OCI-LY7 (cell line): ENCODE results near the gene SMYD4. TPM values are rescaled to one million over a fixed set of nuclear protein-coding genes. Genes with fewer than 3 reads are reported as not detected.

Experiments used
- BruUV-seq: library from RNA; stranded (reverse); fragments of 400-500 nt; replicated peaks from 2 replicates; lab custom pipeline; 2021; lab: Mats Ljungman, UMichigan
- CTCF ChIA-PET: fragments of 300-600 bp; sonication (Branson Sonifier 250); formaldehyde crosslinking; loops from one replicate; lab custom pipeline; 2022; ENCODE audit warnings: antibody characterized with exemption; ENCODE audit not compliant: unreplicated experiment; lab: Charles Lee
- POLR2A ChIA-PET: fragments of 300-600 bp; sonication (Branson Sonifier 250); formaldehyde crosslinking; loops from one replicate; lab custom pipeline; 2022; ENCODE audit warnings: antibody characterized with exemption; lab: Charles Lee
- DNase-seq: peaks from one replicate; pipeline ENCODE4 v3.0.0-alpha.2; 2015; ENCODE audit warnings: low spot score
- H2AFZ ChIP-seq: fragments of 200-600 bp; sonication (generic), shearing (Covaris generic); 2 replicates; pipeline ENCODE4 v1.6.1; 2014; ENCODE audit warnings: mild to moderate bottlenecking, antibody characterized with exemption, low read length, moderate library complexity
- H3K27ac ChIP-seq: fragments of 200-600 bp; sonication (generic); 2 replicates; pipeline ENCODE4 v1.5.1; 2014; ENCODE audit warnings: mixed run types, low read depth, mild to moderate bottlenecking, moderate library complexity, low read length, inconsistent platforms; ENCODE audit not compliant: poor library complexity, severe bottlenecking
- H3K36me3 ChIP-seq: fragments of 200-600 bp; sonication (generic); 2 replicates; pipeline ENCODE4 v1.6.1; 2014; ENCODE audit warnings: mild to moderate bottlenecking, antibody characterized with exemption, low read length, moderate library complexity, mixed read lengths; ENCODE audit not compliant: insufficient read depth
- H3K4me1 ChIP-seq: fragments of 200-600 bp; sonication (generic); 2 replicates; pipeline ENCODE4 v1.5.1; 2014; ENCODE audit warnings: mild to moderate bottlenecking, low read length; ENCODE audit not compliant: insufficient read depth, poor library complexity, severe bottlenecking
- H3K4me2 ChIP-seq: fragments of 200-600 bp; sonication (generic); 2 replicates; pipeline ENCODE4 v1.6.1; 2014; ENCODE audit warnings: mild to moderate bottlenecking, low read length
- H3K4me3 ChIP-seq: fragments of 200-600 bp; sonication (generic); 2 replicates; pipeline ENCODE4 v1.5.1; 2014; ENCODE audit warnings: mild to moderate bottlenecking, low read depth, low read length; ENCODE audit not compliant: poor library complexity, severe bottlenecking
- H3K79me2 ChIP-seq: fragments of 200-600 bp; sonication (generic); 2 replicates; pipeline ENCODE4 v1.6.1; 2016; ENCODE audit warnings: low read depth, mild to moderate bottlenecking, low read length, moderate library complexity, mixed read lengths; ENCODE audit not compliant: insufficient read depth
- H3K9me2 ChIP-seq: fragments of 200-600 bp; sonication (generic); 2 replicates; pipeline ENCODE4 v1.6.1; 2016; ENCODE audit warnings: mild to moderate bottlenecking, low read length, mixed read lengths; ENCODE audit not compliant: insufficient read depth
- H3K9me3 ChIP-seq: fragments of 200-600 bp; sonication (generic); 2 replicates; pipeline ENCODE4 v1.6.1; 2014; ENCODE audit warnings: mild to moderate bottlenecking, mixed run types, low read length, mixed read lengths
- H4K20me1 ChIP-seq: fragments of 200-600 bp; sonication (generic); 2 replicates; pipeline ENCODE4 v1.6.1; 2014; ENCODE audit warnings: mild to moderate bottlenecking, antibody characterized with exemption, low read length, moderate library complexity, mixed read lengths; ENCODE audit not compliant: insufficient read depth
- EZH2phosphoT487 ChIP-seq: fragments of 200-600 bp; sonication (generic); IDR thresholded peaks from 2 replicates; pipeline ENCODE4 v1.6.1; 2018; ENCODE audit warnings: low read depth, borderline replicate concordance, mild to moderate bottlenecking, mixed run types, antibody characterized with exemption, low read length, moderate library complexity, mixed read lengths
- intact Hi-C: fragments of 100-400 bp; cut with micrococcal nuclease; formaldehyde crosslinking; loops from one replicate; pipeline ENCODE4 v1.10.0; 2022; ENCODE audit not compliant: unreplicated experiment
- total RNA-seq, 2 experiments: library from RNA; depleted of rRNA in 1 of 2; stranded (reverse); fragments of >200 nt in 1 of 2; shearing (Covaris generic) in 1 of 2; gene quantifications; 2 replicates each; pipeline ENCODE4 v1.2.3, GENCODE V29; 2014 to 2022
- TF ChIP-seq, protein P1 (sequence below): fragments of 200-600 bp; sonication (generic); conservative IDR thresholded peaks from 2 replicates; pipeline ENCODE4 v1.5.1; 2014; ENCODE audit warnings: mild to moderate bottlenecking, antibody characterized with exemption, low read length, moderate library complexity, mixed read lengths

The SMYD4 gene
- total RNA-seq, 2 experiments from 2014 or later = 27.5 to 33.5 TPM

DNA sequence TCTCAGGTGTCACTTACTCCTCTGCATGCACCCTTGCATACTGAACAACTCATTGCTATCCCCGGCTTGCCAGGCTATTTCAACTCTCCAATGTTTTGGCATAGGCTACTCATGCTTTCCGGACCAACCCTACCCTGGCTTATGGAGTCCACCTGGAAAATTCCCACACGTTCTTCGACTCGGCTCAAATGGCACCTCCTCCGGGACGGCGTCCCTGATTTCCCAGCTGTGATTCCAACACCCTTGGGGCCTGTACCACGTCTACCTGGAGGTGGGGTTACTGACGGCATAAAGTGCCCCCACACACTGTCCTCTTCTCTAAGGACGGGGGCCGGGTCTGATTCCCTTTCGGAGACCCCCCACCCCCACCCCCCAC, 498 bp downstream of the SMYD4 start:
- no peaks in the 10 kb centered on the region for H3K9me3 ChIP-seq
- DNase-seq = peak; percentile 14
- peaks cover 58% of the 10 kb centered on the region for H3K79me2 ChIP-seq
- intact Hi-C loops = no loop called here
- TF ChIP-seq, protein P1, sequence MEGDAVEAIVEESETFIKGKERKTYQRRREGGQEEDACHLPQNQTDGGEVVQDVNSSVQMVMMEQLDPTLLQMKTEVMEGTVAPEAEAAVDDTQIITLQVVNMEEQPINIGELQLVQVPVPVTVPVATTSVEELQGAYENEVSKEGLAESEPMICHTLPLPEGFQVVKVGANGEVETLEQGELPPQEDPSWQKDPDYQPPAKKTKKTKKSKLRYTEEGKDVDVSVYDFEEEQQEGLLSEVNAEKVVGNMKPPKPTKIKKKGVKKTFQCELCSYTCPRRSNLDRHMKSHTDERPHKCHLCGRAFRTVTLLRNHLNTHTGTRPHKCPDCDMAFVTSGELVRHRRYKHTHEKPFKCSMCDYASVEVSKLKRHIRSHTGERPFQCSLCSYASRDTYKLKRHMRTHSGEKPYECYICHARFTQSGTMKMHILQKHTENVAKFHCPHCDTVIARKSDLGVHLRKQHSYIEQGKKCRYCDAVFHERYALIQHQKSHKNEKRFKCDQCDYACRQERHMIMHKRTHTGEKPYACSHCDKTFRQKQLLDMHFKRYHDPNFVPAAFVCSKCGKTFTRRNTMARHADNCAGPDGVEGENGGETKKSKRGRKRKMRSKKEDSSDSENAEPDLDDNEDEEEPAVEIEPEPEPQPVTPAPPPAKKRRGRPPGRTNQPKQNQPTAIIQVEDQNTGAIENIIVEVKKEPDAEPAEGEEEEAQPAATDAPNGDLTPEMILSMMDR = no peak
- TF ChIP-seq EZH2phosphoT487 = no peak
- POLR2A ChIA-PET = interaction anchor here (0.6 to 1.4 kb wide), 4 partner anchors 63 to 628 kb away, joined by 3 to 5 read pairs (median 4); no protein-coding TSS in a partner anchor
- peak overlapping the region; percentile 70 for H3K27ac ChIP-seq
- BruUV-seq = no TSS peak
- H2AFZ ChIP-seq = peak overlapping the region; percentile 57
- CTCF ChIA-PET = interaction anchor here (0.6 kb wide), 1 partner anchor 12 kb away, joined by 3 read pairs; no protein-coding TSS in a partner anchor
- peaks cover 7% of the 10 kb centered on the region; the same call in 1 of the 2 replicates for H4K20me1 ChIP-seq
- H3K36me3 ChIP-seq = peaks cover 58% of the 10 kb centered on the region
- H3K4me3 ChIP-seq = peak overlapping the region; percentile 78
- H3K4me2 ChIP-seq = peak overlapping the region; percentile 95
- peaks cover 40% of the 10 kb centered on the region for H3K4me1 ChIP-seq
- H3K9me2 ChIP-seq = no peaks in the 10 kb centered on the region

DNA sequence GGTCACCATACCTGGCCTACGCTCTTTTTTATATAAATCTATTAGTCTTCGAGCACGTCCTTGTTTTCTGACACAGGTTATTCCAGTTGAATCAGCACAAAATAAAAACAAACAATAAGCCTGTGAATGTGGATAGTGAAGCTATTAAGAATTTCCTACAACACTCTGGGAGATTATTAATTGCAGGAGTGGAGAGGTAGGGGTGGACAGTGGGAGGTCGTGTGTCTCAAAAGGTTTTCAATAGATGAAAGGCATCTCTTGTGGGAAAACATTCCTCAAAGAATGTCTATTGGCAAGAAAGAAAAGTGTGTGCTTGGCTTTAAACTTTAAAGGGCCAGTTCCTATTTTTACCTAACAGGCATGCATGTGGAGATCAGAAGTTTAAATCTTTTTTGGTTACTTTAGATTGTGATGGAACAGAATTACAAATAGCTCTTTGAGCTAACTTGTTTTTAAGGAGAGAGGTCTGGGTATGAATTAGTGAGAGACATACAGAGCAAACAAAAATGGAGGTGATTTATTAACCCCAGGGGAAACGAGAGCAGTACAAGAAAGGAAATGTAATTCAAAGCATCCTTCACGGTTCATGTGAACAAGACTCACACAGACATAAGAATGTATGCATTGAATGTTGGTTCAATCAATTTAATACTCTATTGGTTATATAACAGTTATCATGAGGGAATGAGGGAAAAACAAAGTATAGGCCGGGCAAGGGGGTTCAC, 9.0 kb downstream of the SMYD4 start:
- Histone ChIP-seq H4K20me1 (no peaks in the 10 kb centered on the region), H2AFZ (no peak overlapping the region), H3K4me2 (peak overlapping the region; percentile 26; the same call in 1 of the 2 replicates), H3K9me3 (no peaks in the 10 kb centered on the region), H3K36me3 (peaks cover 58% of the 10 kb centered on the region), H3K4me3 (no peak overlapping the region), H3K4me1 (peaks cover 9% of the 10 kb centered on the region), H3K27ac (no peak overlapping the region), H3K9me2 (no peaks in the 10 kb centered on the region), H3K79me2 (peaks cover 11% of the 10 kb centered on the region; the same call in 1 of the 2 replicates)
- intact Hi-C loops = no loop called here
- BruUV-seq = no TSS peak
- ChIA-PET CTCF (no interaction called here), POLR2A (interaction anchor here (0.7 kb wide), 1 partner anchor 298 kb away, joined by 4 read pairs; no protein-coding TSS in a partner anchor)
- DNase-seq = peak; percentile 17
- no peak for TF ChIP-seq EZH2phosphoT487
- TF ChIP-seq, protein P1 = no peak

DNA sequence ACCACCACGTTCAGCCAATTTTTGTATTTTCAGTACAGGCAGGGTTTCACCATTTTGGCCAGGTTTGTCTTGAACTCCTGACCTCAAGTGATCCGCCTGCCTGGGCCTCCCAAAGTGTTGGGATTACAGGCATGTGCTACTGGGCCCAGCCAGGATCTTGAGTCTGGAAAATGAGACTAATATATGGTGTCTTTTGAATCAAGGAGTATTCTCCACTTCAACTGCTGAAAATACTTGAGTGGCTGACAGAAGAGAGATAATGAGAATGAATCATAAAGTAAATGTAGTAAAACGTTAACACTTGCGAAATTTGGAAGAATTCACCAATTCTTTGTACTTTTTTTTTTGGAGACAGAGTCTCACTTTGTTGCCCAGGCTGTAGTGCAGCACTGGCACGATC, 16.6 kb downstream of the SMYD4 start:
- Histone ChIP-seq H3K4me3 (no peak overlapping the region), H2AFZ (no peak overlapping the region), H3K9me3 (no peaks in the 10 kb centered on the region), H3K36me3 (peaks cover 48% of the 10 kb centered on the region), H3K9me2 (no peaks in the 10 kb centered on the region), H3K4me1 (no peaks in the 10 kb centered on the region), H3K79me2 (peaks cover under 1% of the 10 kb centered on the region; the same call in 1 of the 2 replicates), H4K20me1 (no peaks in the 10 kb centered on the region), H3K4me2 (no peak overlapping the region), H3K27ac (no peak overlapping the region)
- BruUV-seq = no TSS peak
- intact Hi-C loops = no loop called here
- POLR2A ChIA-PET = interaction anchor here (0.7 kb wide), 1 partner anchor 79 kb away, joined by 4 read pairs; no protein-coding TSS in a partner anchor
- no peak for DNase-seq
- TF ChIP-seq EZH2phosphoT487 = no peak
- TF ChIP-seq, protein P1 = no peak
- CTCF ChIA-PET = no interaction called here
